ENCODE results near the gene PCDH12.

DNA sequence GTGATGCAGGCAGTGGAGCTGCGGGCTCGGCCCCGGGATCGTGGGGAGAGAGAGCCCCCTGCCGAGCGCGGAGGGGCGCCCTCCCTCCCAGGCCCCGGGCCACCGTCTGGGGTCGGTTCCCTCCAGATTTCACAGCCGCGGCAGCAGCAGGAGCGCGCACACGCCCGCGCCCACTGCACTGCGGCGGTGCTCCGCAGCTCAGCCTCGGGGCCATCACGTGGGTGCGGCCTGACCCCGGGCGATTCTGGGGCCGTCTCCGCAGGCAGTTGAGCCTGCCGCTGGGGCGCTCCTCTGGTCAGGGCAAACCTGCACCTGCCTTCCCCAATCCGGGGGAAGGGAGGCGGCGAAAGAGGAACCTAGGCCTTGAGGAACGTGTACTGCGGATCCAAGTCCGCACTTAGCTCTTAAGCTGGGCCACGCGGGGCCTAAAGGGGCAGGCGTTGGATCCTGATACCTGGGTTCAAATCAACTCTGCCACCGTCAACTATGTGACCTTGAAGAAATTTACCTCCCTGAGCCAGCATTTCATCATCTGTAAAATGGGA lies 43.7 kb downstream of the PCDH12 start:
- TF ChIP-seq, protein P1, sequence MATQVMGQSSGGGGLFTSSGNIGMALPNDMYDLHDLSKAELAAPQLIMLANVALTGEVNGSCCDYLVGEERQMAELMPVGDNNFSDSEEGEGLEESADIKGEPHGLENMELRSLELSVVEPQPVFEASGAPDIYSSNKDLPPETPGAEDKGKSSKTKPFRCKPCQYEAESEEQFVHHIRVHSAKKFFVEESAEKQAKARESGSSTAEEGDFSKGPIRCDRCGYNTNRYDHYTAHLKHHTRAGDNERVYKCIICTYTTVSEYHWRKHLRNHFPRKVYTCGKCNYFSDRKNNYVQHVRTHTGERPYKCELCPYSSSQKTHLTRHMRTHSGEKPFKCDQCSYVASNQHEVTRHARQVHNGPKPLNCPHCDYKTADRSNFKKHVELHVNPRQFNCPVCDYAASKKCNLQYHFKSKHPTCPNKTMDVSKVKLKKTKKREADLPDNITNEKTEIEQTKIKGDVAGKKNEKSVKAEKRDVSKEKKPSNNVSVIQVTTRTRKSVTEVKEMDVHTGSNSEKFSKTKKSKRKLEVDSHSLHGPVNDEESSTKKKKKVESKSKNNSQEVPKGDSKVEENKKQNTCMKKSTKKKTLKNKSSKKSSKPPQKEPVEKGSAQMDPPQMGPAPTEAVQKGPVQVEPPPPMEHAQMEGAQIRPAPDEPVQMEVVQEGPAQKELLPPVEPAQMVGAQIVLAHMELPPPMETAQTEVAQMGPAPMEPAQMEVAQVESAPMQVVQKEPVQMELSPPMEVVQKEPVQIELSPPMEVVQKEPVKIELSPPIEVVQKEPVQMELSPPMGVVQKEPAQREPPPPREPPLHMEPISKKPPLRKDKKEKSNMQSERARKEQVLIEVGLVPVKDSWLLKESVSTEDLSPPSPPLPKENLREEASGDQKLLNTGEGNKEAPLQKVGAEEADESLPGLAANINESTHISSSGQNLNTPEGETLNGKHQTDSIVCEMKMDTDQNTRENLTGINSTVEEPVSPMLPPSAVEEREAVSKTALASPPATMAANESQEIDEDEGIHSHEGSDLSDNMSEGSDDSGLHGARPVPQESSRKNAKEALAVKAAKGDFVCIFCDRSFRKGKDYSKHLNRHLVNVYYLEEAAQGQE (IDR thresholded peaks at IDR 0.05; ENCODE audit: insufficient read depth in 1 of 2, low read depth in 2 of 2, low read length in 2 of 2), result no peak
- TF ChIP-seq SIN3A (IDR thresholded peaks at IDR 0.05; ENCODE audit: borderline replicate concordance, insufficient read depth, low read length) (no peak), POLR2AphosphoS5 (IDR thresholded peaks at IDR 0.05; ENCODE audit: low read depth, low read length) (no peak)
